A673 (cell line): ENCODE results near the gene RIPOR1. TPM values are rescaled to one million over a fixed set of nuclear protein-coding genes. Genes with fewer than 3 reads are reported as not detected.

ENCODE experiments used
- BruUV-seq: library from RNA; stranded (reverse); fragments of 400-500 nt; replicated peaks from 2 replicates; lab custom pipeline; 2021; lab: Mats Ljungman, UMichigan
- CTCF ChIA-PET: fragments of 300-600 bp; sonication (Branson Sonifier 250); formaldehyde crosslinking; loops from one replicate; lab custom pipeline; 2022; ENCODE audit warnings: antibody characterized with exemption; lab: Charles Lee
- POLR2A ChIA-PET: fragments of 300-600 bp; sonication (Branson Sonifier 250); formaldehyde crosslinking; loops from one replicate; lab custom pipeline; 2022; ENCODE audit warnings: antibody characterized with exemption; ENCODE audit not compliant: low non-redundant PET; lab: Charles Lee
- DNase-seq: peaks from one replicate; pipeline ENCODE4 v3.0.0-alpha.2; 2015; ENCODE audit warnings: low spot score
- H3K27ac ChIP-seq: fragments of 200-600 bp; sonication (generic); 2 replicates; pipeline ENCODE4 v1.5.1; 2016; ENCODE audit warnings: mixed run types, low read depth, mild to moderate bottlenecking, mixed read lengths, antibody characterized with exemption, low read length; ENCODE audit not compliant: poor library complexity, severe bottlenecking
- H3K27me3 ChIP-seq: fragments of 200-600 bp; sonication (generic); replicated peaks from 2 replicates; pipeline ENCODE4 v1.6.1; 2017; ENCODE audit warnings: mixed run types, low read depth, mild to moderate bottlenecking, mixed read lengths, antibody characterized with exemption, low read length; ENCODE audit not compliant: insufficient read depth, poor library complexity
- H3K36me3 ChIP-seq: fragments of 200-600 bp; sonication (generic); 2 replicates; pipeline ENCODE4 v1.6.1; 2016; ENCODE audit warnings: mixed run types, mild to moderate bottlenecking, mixed read lengths, antibody characterized with exemption, low read length; ENCODE audit not compliant: insufficient read depth, poor library complexity, severe bottlenecking
- H3K4me1 ChIP-seq: fragments of 200-600 bp; sonication (generic); 2 replicates; pipeline ENCODE4 v1.6.1; 2017; ENCODE audit warnings: mixed run types, mild to moderate bottlenecking, mixed read lengths, antibody characterized with exemption, low read length; ENCODE audit not compliant: insufficient read depth, poor library complexity, severe bottlenecking
- H3K4me3 ChIP-seq: fragments of 200-600 bp; sonication (generic); 2 replicates; pipeline ENCODE4 v1.5.1; 2016; ENCODE audit warnings: low read depth, mixed run types, mild to moderate bottlenecking, mixed read lengths, low read length; ENCODE audit not compliant: poor library complexity, severe bottlenecking
- H3K9me3 ChIP-seq: fragments of 200-600 bp; sonication (generic); 2 replicates; pipeline ENCODE4 v1.6.1; 2016; ENCODE audit warnings: mixed run types, low read depth, mild to moderate bottlenecking, mixed read lengths, antibody characterized with exemption, low read length; ENCODE audit not compliant: poor library complexity, severe bottlenecking
- EZH2 ChIP-seq: fragments of 200-600 bp; sonication (generic); IDR thresholded peaks from 2 replicates; pipeline ENCODE4 v1.6.1; 2017; ENCODE audit warnings: borderline replicate concordance, low read depth, mild to moderate bottlenecking, mixed read lengths, antibody characterized with exemption, low read length; ENCODE audit not compliant: poor library complexity, severe bottlenecking
- intact Hi-C: fragments of 100-400 bp; cut with micrococcal nuclease; formaldehyde crosslinking; loops from one replicate; pipeline ENCODE4 v1.10.0; 2022; ENCODE audit not compliant: unreplicated experiment
- total RNA-seq: library from RNA; stranded (reverse); gene quantifications from 2 replicates; pipeline ENCODE4 v1.2.3, GENCODE V29; 2021
- TF ChIP-seq, protein P1 (sequence below): fragments of 300-800, 200-600 bp; sonication (generic); conservative IDR thresholded peaks from 2 replicates; pipeline ENCODE4 v1.5.1; 2017; ENCODE audit warnings: low read depth, mild to moderate bottlenecking, antibody characterized with exemption, low read length, moderate library complexity, mixed read lengths

RIPOR1 gene
- total RNA-seq, 1 experiment from 2014 or later, result 22.9 TPM

DNA sequence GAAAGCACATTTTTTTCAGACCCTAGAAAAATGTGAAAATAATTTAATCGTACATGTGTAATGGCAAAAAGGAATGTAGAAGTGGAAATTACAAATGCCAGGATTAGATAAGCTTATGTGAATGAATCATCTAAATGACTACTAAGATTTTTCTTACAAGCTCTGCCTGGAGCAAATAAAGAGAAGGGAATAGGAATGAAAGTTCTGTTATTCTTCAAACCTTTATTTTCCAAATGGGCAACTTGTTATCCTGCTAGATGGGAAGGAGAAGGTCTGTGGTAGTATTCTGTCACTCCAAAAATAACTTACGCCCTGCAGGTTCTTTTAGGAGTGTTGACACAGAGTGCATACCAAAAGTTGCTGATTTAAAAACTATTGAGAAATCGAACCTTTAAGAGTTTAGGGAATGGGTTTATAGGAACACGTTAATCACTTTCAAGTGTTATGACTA is 43.4 kb downstream of the RIPOR1 start:
- TF ChIP-seq, protein P1, sequence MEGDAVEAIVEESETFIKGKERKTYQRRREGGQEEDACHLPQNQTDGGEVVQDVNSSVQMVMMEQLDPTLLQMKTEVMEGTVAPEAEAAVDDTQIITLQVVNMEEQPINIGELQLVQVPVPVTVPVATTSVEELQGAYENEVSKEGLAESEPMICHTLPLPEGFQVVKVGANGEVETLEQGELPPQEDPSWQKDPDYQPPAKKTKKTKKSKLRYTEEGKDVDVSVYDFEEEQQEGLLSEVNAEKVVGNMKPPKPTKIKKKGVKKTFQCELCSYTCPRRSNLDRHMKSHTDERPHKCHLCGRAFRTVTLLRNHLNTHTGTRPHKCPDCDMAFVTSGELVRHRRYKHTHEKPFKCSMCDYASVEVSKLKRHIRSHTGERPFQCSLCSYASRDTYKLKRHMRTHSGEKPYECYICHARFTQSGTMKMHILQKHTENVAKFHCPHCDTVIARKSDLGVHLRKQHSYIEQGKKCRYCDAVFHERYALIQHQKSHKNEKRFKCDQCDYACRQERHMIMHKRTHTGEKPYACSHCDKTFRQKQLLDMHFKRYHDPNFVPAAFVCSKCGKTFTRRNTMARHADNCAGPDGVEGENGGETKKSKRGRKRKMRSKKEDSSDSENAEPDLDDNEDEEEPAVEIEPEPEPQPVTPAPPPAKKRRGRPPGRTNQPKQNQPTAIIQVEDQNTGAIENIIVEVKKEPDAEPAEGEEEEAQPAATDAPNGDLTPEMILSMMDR, result no peak
- no peak for TF ChIP-seq EZH2
- H3K4me3 ChIP-seq, result no peak overlapping the region
- TSS peak; percentile 6 for BruUV-seq
- POLR2A ChIA-PET, result no interaction called here
- DNase-seq, result peak; percentile 42
- H3K36me3 ChIP-seq, result peaks cover 21% of the 10 kb centered on the region
- no peaks in the 10 kb centered on the region for H3K9me3 ChIP-seq
- CTCF ChIA-PET, result interaction anchor here (0.7 kb wide), 1 partner anchor 51 kb away, joined by 3 read pairs; no protein-coding TSS in a partner anchor
- intact Hi-C loops, result no loop called here
- H3K27ac ChIP-seq, result peak overlapping the region; percentile 51
- H3K27me3 ChIP-seq, result no peaks in the 10 kb centered on the region
- H3K4me1 ChIP-seq, result peaks cover 3% of the 10 kb centered on the region

DNA sequence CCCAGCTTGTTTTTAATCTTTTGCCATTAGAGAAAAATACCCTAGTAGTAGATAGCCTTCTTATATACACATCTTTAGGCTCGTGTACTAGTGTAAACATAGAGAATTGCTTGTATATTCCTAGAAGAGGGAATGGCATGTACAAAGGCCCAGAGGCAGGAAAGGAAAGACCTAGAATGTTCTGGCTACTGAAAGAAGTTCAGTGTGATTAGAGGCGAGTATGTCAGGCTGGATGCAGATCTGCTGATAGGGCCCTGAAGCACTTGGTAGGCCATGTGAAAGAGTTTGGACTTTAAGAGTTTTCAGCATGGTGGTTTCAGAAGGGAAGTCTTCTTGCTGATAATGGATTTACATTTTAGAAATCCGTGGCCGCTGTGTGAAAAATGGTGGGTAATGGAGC is 51.1 kb downstream of the RIPOR1 start:
- intact Hi-C loops, result no loop called here
- no peaks in the 10 kb centered on the region for H3K27me3 ChIP-seq
- no peak overlapping the region for H3K27ac ChIP-seq
- H3K4me1 ChIP-seq, result no peaks in the 10 kb centered on the region
- no peak for TF ChIP-seq EZH2
- TF ChIP-seq, protein P1, result no peak
- DNase-seq, result no peak
- no peak overlapping the region for H3K4me3 ChIP-seq
- TSS peak; percentile 13 for BruUV-seq
- CTCF ChIA-PET, result no interaction called here
- no peaks in the 10 kb centered on the region for H3K9me3 ChIP-seq
- peaks cover 8% of the 10 kb centered on the region for H3K36me3 ChIP-seq
- POLR2A ChIA-PET, result no interaction called here

DNA sequence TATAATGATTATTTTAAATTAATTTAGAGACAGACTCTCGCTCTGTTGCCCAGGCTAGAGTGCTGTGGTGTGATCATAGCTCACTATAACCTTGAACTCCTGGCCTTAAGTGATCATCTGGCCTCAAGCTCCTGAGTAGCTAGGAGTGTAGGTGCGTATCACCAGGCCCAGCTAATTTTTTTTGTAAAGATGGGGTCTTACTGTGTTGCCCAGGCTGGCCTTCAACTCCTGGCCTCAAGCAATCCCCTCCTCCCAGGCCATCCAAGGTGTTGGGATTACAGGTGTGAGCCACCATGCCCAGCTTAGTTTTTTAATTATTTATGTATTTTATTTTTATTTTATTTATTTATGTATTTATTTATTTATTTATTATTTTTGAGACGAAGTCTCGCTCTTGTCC is 51.6 kb downstream of the RIPOR1 start:
- ChIA-PET POLR2A (no interaction called here), CTCF (no interaction called here)
- H3K27ac ChIP-seq, result no peak overlapping the region
- H3K4me1 ChIP-seq, result no peaks in the 10 kb centered on the region
- H3K36me3 ChIP-seq, result peaks cover 3% of the 10 kb centered on the region
- intact Hi-C loops, result no loop called here
- no peaks in the 10 kb centered on the region for H3K9me3 ChIP-seq
- DNase-seq, result no peak
- BruUV-seq, result no TSS peak
- TF ChIP-seq, protein P1, result no peak
- TF ChIP-seq EZH2, result no peak
- no peak overlapping the region for H3K4me3 ChIP-seq
- no peaks in the 10 kb centered on the region for H3K27me3 ChIP-seq
